HL-60 (cell line): Measurements from ENCODE around the gene STON1.
A peak's percentile ranks its signal among the peaks of the same experiment; 100 is the strongest.

Source experiments
- DNase-seq, 2 experiments: peaks; one replicate each; pipeline ENCODE4 v3.0.0-alpha.2; 2010 to 2020; ENCODE audit warnings: low read depth in 1 of 2, low spot score in 1 of 2
- H3K27ac ChIP-seq: fragments of 250-450 bp; sonication (Bioruptor Pico); replicated peaks from 2 replicates; pipeline ENCODE4 v1.5.1; 2020; ENCODE audit warnings: mild to moderate bottlenecking, moderate library complexity
- H3K27me3 ChIP-seq: fragments of 250-450 bp; sonication (Bioruptor Pico); 2 replicates; pipeline ENCODE4 v1.5.1; 2021; ENCODE audit warnings: mild to moderate bottlenecking, moderate library complexity; ENCODE audit not compliant: insufficient read depth, poor library complexity, severe bottlenecking
- H3K4me3 ChIP-seq: replicated peaks from 2 replicates; pipeline ENCODE4 v1.5.1; 2011; ENCODE audit warnings: mild to moderate bottlenecking, control low read depth, low read length; ENCODE audit not compliant: insufficient read depth
- CTCF ChIP-seq: IDR thresholded peaks from one replicate; pipeline ENCODE4 v1.5.1; 2011; ENCODE audit warnings: low read length, control low read depth, inconsistent platforms; ENCODE audit not compliant: insufficient read depth
- GABPA ChIP-seq: IDR thresholded peaks from 2 replicates; pipeline ENCODE4 v1.6.1; 2012; ENCODE audit warnings: low read depth
- POLR2AphosphoS5 ChIP-seq: IDR thresholded peaks from 2 replicates; pipeline ENCODE4 v1.6.1; 2012; ENCODE audit warnings: low read depth
- REST ChIP-seq: IDR thresholded peaks from 2 replicates; pipeline ENCODE4 v1.6.1; 2012; ENCODE audit warnings: low read depth; ENCODE audit not compliant: insufficient replicate concordance
- SPI1 ChIP-seq: IDR thresholded peaks from 2 replicates; pipeline ENCODE4 v1.6.1; 2012; ENCODE audit warnings: low read depth, mild to moderate bottlenecking, borderline replicate concordance
- long read RNA-seq: library from polyadenylated mRNA; unstranded; transcript quantifications from one replicate; pipeline ENCODE4 v2.0.0, GENCODE V29; 2020

STON1 gene
- long read RNA-seq, partial matches to known transcripts, result 1 of 1 reads
- long read RNA-seq, other reads (novel, unspliced or antisense), result 0 of 1 reads

- TF ChIP-seq SPI1, result no peak
- no peak for DNase-seq
- H3K27me3 ChIP-seq, result peaks cover 8% of the 10 kb centered on the region
- H3K27ac ChIP-seq, result no peak within 1 kb of the TSS
- peak within 1 kb of the TSS; percentile 40 for H3K4me3 ChIP-seq
Measured at GRCh38 chr2:48530033-48530811, at the start of gene STON1. Gene STON1 (plus strand): TSS chr2:48530154. CDS start chr2:48580634, 50,480 bp downstream.

DNA sequence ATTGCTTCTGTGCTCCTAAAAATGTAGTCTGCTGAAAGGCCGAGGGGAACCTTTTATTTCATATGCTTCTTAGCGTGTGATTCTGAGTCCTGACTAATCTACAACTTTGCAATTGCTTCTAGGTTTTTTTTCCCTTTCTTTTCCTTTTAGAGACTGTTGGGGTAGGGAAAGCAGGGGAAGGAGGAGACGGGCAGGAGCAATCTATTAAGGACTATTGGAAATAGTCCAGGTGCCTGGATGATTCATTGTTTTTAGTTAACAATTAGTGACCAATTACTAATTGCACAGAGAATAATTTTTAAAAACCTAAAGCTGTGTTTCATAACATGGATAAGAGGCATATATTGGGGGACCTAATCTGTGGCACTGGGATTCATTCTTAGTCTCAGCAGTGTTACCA lies 49.4 kb upstream of the STON1 start:
- no peak for DNase-seq
- Histone ChIP-seq H3K27me3 (no peaks in the 10 kb centered on the region), H3K4me3 (no peak overlapping the region), H3K27ac (no peak overlapping the region)
- TF ChIP-seq GABPA, result no peak
- no peak for TF ChIP-seq POLR2AphosphoS5
- TF ChIP-seq REST, result no peak

DNA sequence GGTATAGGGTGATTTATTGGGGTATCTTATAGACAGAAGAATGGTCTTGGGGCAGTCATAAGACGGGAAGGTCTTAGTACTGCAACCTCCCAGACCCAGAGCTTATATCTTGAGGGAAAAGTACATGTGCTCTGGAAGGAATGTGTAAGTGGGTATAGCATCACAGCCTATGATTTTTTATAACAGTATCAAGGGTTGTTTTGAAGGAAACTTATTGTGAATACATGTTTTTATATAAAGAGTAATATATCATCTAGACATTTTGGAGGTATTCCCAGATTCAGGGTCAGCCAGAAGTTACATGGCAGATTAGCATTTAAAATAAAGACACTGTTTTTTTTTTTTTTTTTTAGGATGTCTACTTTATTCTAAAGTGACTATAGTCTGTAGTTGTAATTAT lies 47.6 kb upstream of the STON1 start:
- no peak overlapping the region for H3K4me3 ChIP-seq
- TF ChIP-seq POLR2AphosphoS5 (no peak), CTCF (no peak), GABPA (no peak), REST (no peak), SPI1 (no peak)
- no peaks in the 10 kb centered on the region for H3K27me3 ChIP-seq
- no peak for DNase-seq
- H3K27ac ChIP-seq, result no peak overlapping the region

DNA sequence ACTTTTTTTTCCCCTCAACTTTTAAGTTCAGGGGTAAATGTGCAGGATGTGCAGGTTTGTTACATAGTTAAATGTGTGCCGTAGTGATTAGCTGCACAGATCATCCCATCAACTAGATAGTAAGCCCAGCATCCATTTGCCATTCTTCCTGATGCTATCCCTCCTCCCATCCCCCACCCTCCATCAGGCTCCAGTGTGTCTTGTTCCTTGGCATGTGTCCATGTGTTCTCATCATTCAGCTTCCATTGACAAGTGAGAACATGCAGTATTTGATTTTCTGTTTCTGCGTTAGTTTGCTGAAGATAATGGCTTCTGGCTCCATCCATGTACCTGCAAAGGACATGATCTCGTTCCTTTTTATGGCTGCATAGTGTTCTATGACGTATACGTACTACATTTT lies 47.2 kb upstream of the STON1 start:
- H3K4me3 ChIP-seq, result no peak overlapping the region
- DNase-seq, result no peak
- no peaks in the 10 kb centered on the region for H3K27me3 ChIP-seq
- TF ChIP-seq POLR2AphosphoS5 (no peak), SPI1 (no peak), REST (no peak), GABPA (no peak), CTCF (no peak)
- H3K27ac ChIP-seq, result no peak overlapping the region
